H1 (cell line): ENCODE data around the gene MOV10L1. TPM values are rescaled to one million over a fixed set of nuclear protein-coding genes. Genes with fewer than 3 reads are reported as not detected.

Experiments used
- CTCF ChIA-PET: fragments of 300-600 bp; sonication (Branson Sonifier 250); formaldehyde crosslinking; loops from one replicate; lab custom pipeline; 2021; ENCODE audit not compliant: partially characterized antibody; lab: Charles Lee
- POLR2A ChIA-PET: fragments of 300-600 bp; sonication (Branson Sonifier 250); formaldehyde crosslinking; loops from one replicate; lab custom pipeline; 2021; ENCODE audit warnings: inconsistent platforms; ENCODE audit not compliant: partially characterized antibody; lab: Charles Lee
- DNase-seq, 2 experiments: peaks; one replicate each; pipeline versions ENCODE4 v3.0.0 to v3.0.0-alpha.2; 2010 to 2022; ENCODE audit warnings: low spot score in 2 of 2, low read depth in 1 of 2, mixed read lengths in 1 of 2
- FAIRE-seq: peaks from 2 replicates; lab custom pipeline; 2011; peaks lifted over from hg19 to GRCh38; lab: Jason Lieb, UNC
- H2AFZ ChIP-seq: 2 replicates; pipeline ENCODE4 v1.8.1; 2012; ENCODE audit warnings: low read length, inconsistent platforms
- H2AK5ac ChIP-seq: 2 replicates; pipeline ENCODE4 v1.6.1; 2013; ENCODE audit warnings: low read depth, low read length
- H2BK120ac ChIP-seq: replicated peaks from 2 replicates; pipeline ENCODE3; 2013; ENCODE audit warnings: low read depth, low read length, inconsistent platforms
- H2BK12ac ChIP-seq: 2 replicates; pipeline ENCODE4 v1.6.1; 2013; ENCODE audit warnings: low read depth, low read length
- H2BK15ac ChIP-seq: 2 replicates; pipeline ENCODE4 v1.6.1; 2013; ENCODE audit warnings: low read length
- H2BK20ac ChIP-seq: 2 replicates; pipeline ENCODE4 v1.6.1; 2013; ENCODE audit warnings: low read length
- H2BK5ac ChIP-seq: 2 replicates; pipeline ENCODE4 v1.6.1; 2013; ENCODE audit warnings: low read depth, low read length
- H3K14ac ChIP-seq: 2 replicates; pipeline ENCODE4 v1.6.1; 2013; ENCODE audit warnings: inconsistent platforms; ENCODE audit not compliant: insufficient read length
- H3K18ac ChIP-seq: 2 replicates; pipeline ENCODE4 v1.6.1; 2013; ENCODE audit warnings: low read length; ENCODE audit errors: extremely low read depth
- H3K23ac ChIP-seq: 2 replicates; pipeline ENCODE4 v1.6.1; 2013; ENCODE audit warnings: inconsistent platforms; ENCODE audit not compliant: insufficient read length
- H3K23me2 ChIP-seq: 2 replicates; pipeline ENCODE4 v1.6.1; 2013; ENCODE audit warnings: low read depth, low read length
- H3K27ac ChIP-seq: 2 replicates; pipeline ENCODE4 v1.6.1; 2011; ENCODE audit warnings: low read depth, low read length, inconsistent platforms
- H3K27me3 ChIP-seq, 4 experiments: replicated peaks in 1 of 4; 1 replicate in 1 of 4; 2 replicates in 3 of 4; pipeline versions ENCODE4 v1.6.1 to v1.8.1; 2011 to 2013; ENCODE audit warnings: low read length in 3 of 4, mild to moderate bottlenecking in 3 of 4, inconsistent platforms in 2 of 4, mixed read lengths in 2 of 4, moderate library complexity in 1 of 4; ENCODE audit not compliant: control insufficient read depth in 3 of 4, insufficient read depth in 3 of 4; ENCODE audit errors: extremely low read depth in 1 of 4
- H3K36me3 ChIP-seq, 4 experiments: 2 replicates each; pipeline versions ENCODE4 v1.6.1 to v1.8.1; 2011 to 2013; ENCODE audit warnings: mild to moderate bottlenecking in 4 of 4, low read length in 3 of 4, moderate library complexity in 2 of 4, control low read depth in 1 of 4, inconsistent platforms in 1 of 4; ENCODE audit not compliant: insufficient read depth in 4 of 4, control insufficient read depth in 2 of 4
- H3K4ac ChIP-seq: replicated peaks from 2 replicates; pipeline ENCODE3; 2013; ENCODE audit warnings: low read length, low read depth, mixed read lengths, inconsistent platforms; ENCODE audit not compliant: insufficient read length
- H3K4me1 ChIP-seq, 4 experiments: replicated peaks in 1 of 4; 1 replicate in 1 of 4; 2 replicates in 3 of 4; pipeline versions ENCODE4 v1.6.1 to v1.8.1; 2011 to 2013; ENCODE audit warnings: low read length in 3 of 4, inconsistent platforms in 2 of 4, mixed read lengths in 1 of 4; ENCODE audit not compliant: insufficient read depth in 4 of 4, control insufficient read depth in 3 of 4
- H3K4me2 ChIP-seq, 2 experiments: 2 replicates each; pipeline versions ENCODE4 v1.6.1 to v1.8.1; 2011 to 2013; ENCODE audit warnings: low read depth in 2 of 2, low read length in 2 of 2, control low read depth in 1 of 2, inconsistent platforms in 1 of 2, mild to moderate bottlenecking in 1 of 2; ENCODE audit not compliant: insufficient read depth in 1 of 2
- H3K4me3 ChIP-seq, 4 experiments: fragments of 200-600, 300-600 bp in 1 of 4; sonication (generic), shearing (Covaris generic), sonication (Bioruptor Twin) in 1 of 4; 2 replicates each; pipeline versions ENCODE4 v1.5.1 to v1.8.1; 2011 to 2016; ENCODE audit warnings: low read length in 4 of 4, low read depth in 3 of 4, control low read depth in 2 of 4, inconsistent platforms in 2 of 4, mild to moderate bottlenecking in 2 of 4, mixed read lengths in 1 of 4, moderate library complexity in 1 of 4; ENCODE audit not compliant: insufficient read depth in 2 of 4; ENCODE audit errors: extremely low read depth in 1 of 4
- H3K56ac ChIP-seq: replicated peaks from 2 replicates; pipeline ENCODE3; 2013; ENCODE audit warnings: low read depth, mild to moderate bottlenecking, mixed read lengths, low read length, inconsistent platforms; ENCODE audit not compliant: insufficient read length
- H3K79me1 ChIP-seq: 2 replicates; pipeline ENCODE4 v1.6.1; 2013; ENCODE audit warnings: low read depth, low read length, control low read depth
- H3K79me2 ChIP-seq, 2 experiments: 2 replicates each; pipeline versions ENCODE4 v1.6.1 to v1.8.1; 2012 to 2013; ENCODE audit warnings: low read length in 2 of 2, mild to moderate bottlenecking in 2 of 2, inconsistent platforms in 1 of 2; ENCODE audit not compliant: insufficient read depth in 2 of 2, control insufficient read depth in 1 of 2
- H3K9ac ChIP-seq, 4 experiments: replicated peaks in 1 of 4; 1 replicate in 1 of 4; 2 replicates in 3 of 4; pipeline versions ENCODE4 v1.6.1 to v1.8.1; 2011 to 2013; ENCODE audit warnings: low read depth in 3 of 4, low read length in 3 of 4, control low read depth in 2 of 4, mild to moderate bottlenecking in 2 of 4, moderate library complexity in 2 of 4, inconsistent platforms in 1 of 4; ENCODE audit errors: extremely low read depth in 1 of 4
- H3K9me3 ChIP-seq, 2 experiments: 2 replicates each; pipeline versions ENCODE4 v1.6.1 to v1.8.1; 2012 to 2013; ENCODE audit warnings: mild to moderate bottlenecking in 2 of 2, moderate library complexity in 2 of 2, control low read depth in 1 of 2, inconsistent platforms in 1 of 2, low read depth in 1 of 2, low read length in 1 of 2, mixed read lengths in 1 of 2; ENCODE audit not compliant: insufficient read depth in 2 of 2
- H4K20me1 ChIP-seq, 2 experiments: replicated peaks in 1 of 2; 2 replicates each; pipeline versions ENCODE3 to v1.8.1; 2011 to 2013; ENCODE audit warnings: inconsistent platforms in 2 of 2, low read length in 2 of 2, mild to moderate bottlenecking in 1 of 2; ENCODE audit not compliant: insufficient read depth in 2 of 2, control insufficient read depth in 1 of 2
- H4K5ac ChIP-seq: 2 replicates; pipeline ENCODE4 v1.6.1; 2013; ENCODE audit warnings: low read length, low read depth, mixed read lengths, inconsistent platforms; ENCODE audit not compliant: insufficient read length
- H4K8ac ChIP-seq: 2 replicates; pipeline ENCODE4 v1.8.0; 2013; ENCODE audit warnings: mild to moderate bottlenecking, moderate library complexity, low read length, inconsistent platforms; ENCODE audit not compliant: insufficient read depth; ENCODE audit errors: extremely low read depth
- H4K91ac ChIP-seq: replicated peaks from 2 replicates; pipeline ENCODE3; 2013; ENCODE audit warnings: low read length, mixed read lengths, inconsistent platforms; ENCODE audit not compliant: insufficient read length
- CTBP2 ChIP-seq: IDR thresholded peaks from 2 replicates; pipeline ENCODE4 v1.7.0; 2011; ENCODE audit warnings: borderline replicate concordance, mild to moderate bottlenecking, moderate library complexity, mixed read lengths, low read length; ENCODE audit not compliant: insufficient read depth, insufficient read length
- NRF1 ChIP-seq: IDR thresholded peaks from 2 replicates; pipeline ENCODE4 v1.6.1; 2011; ENCODE audit warnings: mild to moderate bottlenecking, low read depth, low read length, improper control_type of control experiment
- SP4 ChIP-seq: IDR thresholded peaks from 2 replicates; pipeline ENCODE4 v1.6.1; 2012; ENCODE audit warnings: low read length, inconsistent platforms
- WGBS, 2 experiments: shearing (Covaris generic) in 1 of 2; methylation state at CpG; one replicate each; pipeline versions ENCODE4 v1.1.6 to v1.1.7; 2013 to 2015; ENCODE audit warnings: low lambda C conversion rate in 2 of 2, mixed read lengths in 2 of 2, inconsistent platforms in 1 of 2, low coverage in 1 of 2, missing lambda C conversion rate in 1 of 2; ENCODE audit not compliant: insufficient replicate concordance in 2 of 2, insufficient coverage in 1 of 2, insufficient read length in 1 of 2; ENCODE audit errors: extremely low coverage in 1 of 2, missing lambda C conversion rate in 1 of 2; 5-methylcytosine and 5-hydroxymethylcytosine counted together
- polyA plus RNA-seq, 7 experiments: library from polyadenylated mRNA; depleted of rRNA in 3 of 7; stranded (reverse) in 5 of 7; unstranded in 2 of 7; fragments of >200 nt in 5 of 7; fragments of 200-250 nt in 2 of 7; gene quantifications; 1 replicate in 5 of 7; 2 replicates in 1 of 7; 4 replicates in 1 of 7; pipeline versions ENCODE4 v1.2.1 to v1.2.3, GENCODE V29; 2011 to 2013; ENCODE audit warnings: missing spikeins in 2 of 7, mixed read lengths in 2 of 7
- total RNA-seq: library from RNA; stranded (reverse); fragmentation: NEBNext Ultra II Directional; extraction: Animal tissue kit (Norgen Biotek cat#: 25700); gene quantifications from 2 replicates; pipeline ENCODE4 v1.2.1, GENCODE V29; 2021

MOV10L1 gene
- total and polyA plus RNA-seq, 2 of the 8 experiments (the other 6 are each of a cell fraction or from before 2014, with no cell fraction given), result 0.32 TPM; not detected in 1

DNA sequence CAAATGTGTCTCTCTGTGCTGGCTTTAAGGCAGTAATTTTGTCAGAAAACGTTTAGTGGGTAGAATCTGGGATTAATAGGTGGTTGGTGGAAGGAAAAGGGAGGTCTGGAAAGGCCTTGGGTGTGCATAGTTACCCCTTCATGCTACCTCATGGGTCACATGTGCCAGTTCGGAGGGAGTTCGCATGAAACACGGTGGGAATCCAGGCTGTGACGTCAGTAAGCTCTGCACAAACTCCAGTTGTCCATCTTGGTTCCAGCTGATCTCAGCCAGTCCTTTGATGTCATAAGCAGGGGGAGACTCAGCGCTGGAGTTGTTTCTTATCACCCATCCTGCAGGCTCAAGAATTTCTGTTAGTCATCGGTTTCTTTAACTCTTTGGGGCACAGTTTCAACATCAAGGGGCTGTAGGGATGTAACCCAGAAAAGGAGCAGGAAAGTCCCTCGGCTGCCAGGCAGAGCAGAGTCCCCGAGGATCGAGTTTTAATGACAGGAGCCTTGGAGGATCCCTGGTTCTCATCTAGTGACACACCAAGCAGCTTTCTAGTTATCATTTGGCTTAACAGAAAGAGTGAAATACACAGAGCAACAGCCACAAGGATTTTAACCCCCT is 28.9 kb downstream of the MOV10L1 start:
- H4K91ac ChIP-seq, result no peak overlapping the region
- no peak overlapping the region for H3K27ac ChIP-seq
- no peak for DNase-seq
- no peak overlapping the region; a peak in 1 of 7 replicates for H3K9ac ChIP-seq
- TF ChIP-seq NRF1 (no peak), SP4 (no peak), CTBP2 (no peak)
- TF ChIP-seq, all 59 proteins: peak for 0
- Histone ChIP-seq H2BK120ac (no peak overlapping the region), H2BK5ac (no peak overlapping the region), H3K56ac (no peak overlapping the region), H3K27me3 (peaks cover 0 to 3% (median 1%) of the 10 kb centered on the region in 4 experiments; a peak in 3 of 7 replicates), H3K14ac (no peak overlapping the region), H3K36me3 (no peaks in the 10 kb centered on the region), H3K4ac (no peak overlapping the region), H3K79me1 (no peaks in the 10 kb centered on the region), H4K20me1 (no peaks in the 10 kb centered on the region), H2AFZ (peak overlapping the region; percentile 37; the same call in 1 of the 2 replicates), H3K4me2 (no peak overlapping the region), H4K5ac (no peak overlapping the region), H3K4me3 (no peak overlapping the region), H3K79me2 (no peaks in the 10 kb centered on the region), H3K4me1 (no peaks in the 10 kb centered on the region), H2BK15ac (no peak overlapping the region), H2BK12ac (no peak overlapping the region), H4K8ac (no peak overlapping the region), H3K23me2 (no peaks in the 10 kb centered on the region), H3K9me3 (no peaks in the 10 kb centered on the region), H2AK5ac (no peak overlapping the region), H2BK20ac (no peak overlapping the region), H3K23ac (no peak overlapping the region), H3K18ac (no peak overlapping the region)
- CTCF ChIA-PET, result interaction anchor here (1.1 to 2.4 kb wide), 2 partner anchors 30 to 89 kb away, joined by 3 to 9 read pairs; no protein-coding TSS in a partner anchor
- POLR2A ChIA-PET, result interaction anchor here (3.0 kb wide), 1 partner anchor 9 kb away, joined by 7 read pairs; no protein-coding TSS in a partner anchor
- FAIRE-seq, result no peak
- 75% methylated on average over 10 of the region's 10 CpGs; no CpG with 5 or more reads in 1 of the 2 experiments for WGBS, 2 experiments
